Caco-2 (cell line): Measurements from ENCODE around the gene IDS. TPM values are rescaled to one million over a fixed set of nuclear protein-coding genes. Genes with fewer than 3 reads are reported as not detected.

Source experiments
- BruUV-seq: library from RNA; stranded (reverse); fragments of 400-500 nt; replicated peaks from 2 replicates; lab custom pipeline; 2021; lab: Mats Ljungman, UMichigan
- CTCF ChIA-PET: fragments of 300-600 bp; sonication (Branson Sonifier 250); formaldehyde crosslinking; loops from one replicate; lab custom pipeline; 2022; ENCODE audit warnings: antibody characterized with exemption; lab: Charles Lee
- POLR2A ChIA-PET: fragments of 300-600 bp; sonication (Branson Sonifier 250); formaldehyde crosslinking; loops from one replicate; lab custom pipeline; 2022; ENCODE audit warnings: antibody characterized with exemption; lab: Charles Lee
- DNase-seq, 2 experiments: peaks; one replicate each; pipeline versions ENCODE4 v3.0.0 to v3.0.0-alpha.2; 2020 to 2022
- H3K27me3 ChIP-seq: replicated peaks from 2 replicates; pipeline ENCODE4 v1.6.0; 2011; ENCODE audit warnings: low read length; ENCODE audit not compliant: control insufficient read depth, insufficient read depth
- H3K36me3 ChIP-seq: 2 replicates; pipeline ENCODE4 v1.5.1; 2011; ENCODE audit warnings: low read length; ENCODE audit not compliant: control insufficient read depth, insufficient read depth
- H3K4me1 ChIP-seq: fragments of 250-450 bp; sonication (Bioruptor Pico); 2 replicates; pipeline ENCODE4 v1.5.1; 2020; ENCODE audit warnings: mild to moderate bottlenecking
- H3K4me3 ChIP-seq: 2 replicates; pipeline ENCODE4 v1.5.1; 2011; ENCODE audit warnings: low read depth, mild to moderate bottlenecking, control low read depth, low read length
- H3K9me3 ChIP-seq: fragments of 250-450 bp; sonication (Bioruptor Pico); 2 replicates; pipeline ENCODE4 v1.5.1; 2020; ENCODE audit warnings: mild to moderate bottlenecking, moderate library complexity
- H3K27ac Mint-ChIP-seq: one replicate; pipeline ENCODE4 v1.8.0; 2022; ENCODE audit warnings: mixed read lengths; ENCODE audit not compliant: unreplicated experiment
- H3K27me3 Mint-ChIP-seq: one replicate; pipeline ENCODE4 v1.8.0; 2022; ENCODE audit warnings: mixed read lengths; ENCODE audit not compliant: insufficient read depth, unreplicated experiment
- H3K36me3 Mint-ChIP-seq: one replicate; pipeline ENCODE4 v1.8.0; 2022; ENCODE audit warnings: mild to moderate bottlenecking, mixed read lengths; ENCODE audit not compliant: insufficient read depth, unreplicated experiment
- H3K4me1 Mint-ChIP-seq: one replicate; pipeline ENCODE4 v1.8.0; 2022; ENCODE audit warnings: low read depth, mixed read lengths; ENCODE audit not compliant: unreplicated experiment
- H3K4me3 Mint-ChIP-seq: one replicate; pipeline ENCODE4 v1.8.0; 2022; ENCODE audit warnings: mild to moderate bottlenecking, moderate library complexity, mixed read lengths; ENCODE audit not compliant: unreplicated experiment
- H3K9me3 Mint-ChIP-seq: one replicate; pipeline ENCODE4 v1.8.0; 2022; ENCODE audit warnings: mixed read lengths; ENCODE audit not compliant: unreplicated experiment
- CTCF ChIP-seq, 2 experiments: fragments of 200-600 bp in 1 of 2; IDR thresholded peaks; 1 replicate in 1 of 2; 2 replicates in 1 of 2; pipeline versions ENCODE4 v1.5.1 to v1.8.0; 2011 to 2022; ENCODE audit warnings: antibody characterized with exemption in 1 of 2, control low read depth in 1 of 2, inconsistent platforms in 1 of 2, low read depth in 1 of 2, low read length in 1 of 2, mild to moderate bottlenecking in 1 of 2, moderate library complexity in 1 of 2; ENCODE audit not compliant: insufficient read depth in 1 of 2, severe bottlenecking in 1 of 2, unreplicated experiment in 1 of 2
- intact Hi-C: fragments of 100-400 bp; cut with micrococcal nuclease; formaldehyde crosslinking; loops from one replicate; pipeline ENCODE4 v1.10.0; 2022; ENCODE audit not compliant: unreplicated experiment
- total RNA-seq: library from RNA; stranded (reverse); gene quantifications from 2 replicates; pipeline ENCODE4 v1.2.3, GENCODE V29; 2022

Gene IDS
- total RNA-seq, 1 experiment from 2014 or later = 35.1 TPM

- no peaks in the 10 kb centered on the region for H3K27me3 Mint-ChIP-seq
- POLR2A ChIA-PET = no interaction called here
These were observed 11.0 kb upstream of the IDS start for GRCh38 chrX:149515954-149516602.

GRCh38 chrX:149513825-149514428 lies 8.8 kb upstream of the IDS start:
- no peak for TF ChIP-seq CTCF (IDR thresholded peaks at IDR 0.05; ENCODE audit: insufficient read depth in 1 of 2, low read depth in 1 of 2, low read length in 1 of 2, severe bottlenecking in 1 of 2, unreplicated experiment in 1 of 2)
- peaks cover 10% of the 10 kb centered on the region for H3K4me1 Mint-ChIP-seq
- no peaks in the 10 kb centered on the region for H3K9me3 Mint-ChIP-seq
- intact Hi-C loops = no loop called here
- no peak for DNase-seq
- ChIA-PET CTCF (no interaction called here), POLR2A (no interaction called here)
- Histone ChIP-seq H3K4me3 (no peak overlapping the region), H3K27me3 (no peaks in the 10 kb centered on the region), H3K4me1 (peaks cover 26% of the 10 kb centered on the region), H3K36me3 (no peaks in the 10 kb centered on the region), H3K9me3 (no peaks in the 10 kb centered on the region)
- no peak overlapping the region for H3K27ac Mint-ChIP-seq
- H3K27me3 Mint-ChIP-seq = no peaks in the 10 kb centered on the region
- H3K36me3 Mint-ChIP-seq = no peaks in the 10 kb centered on the region
- BruUV-seq = no TSS peak
- H3K4me3 Mint-ChIP-seq = no peak overlapping the region

More at GRCh38 chrX:149515954-149516602, 11.0 kb upstream of the IDS start:
- no peak for TF ChIP-seq CTCF (IDR thresholded peaks at IDR 0.05; ENCODE audit: insufficient read depth in 1 of 2, low read depth in 1 of 2, low read length in 1 of 2, severe bottlenecking in 1 of 2, unreplicated experiment in 1 of 2)
- H3K9me3 Mint-ChIP-seq = no peaks in the 10 kb centered on the region
- H3K4me1 ChIP-seq = peaks cover 16% of the 10 kb centered on the region
- no peaks in the 10 kb centered on the region for H3K27me3 ChIP-seq
- H3K27ac Mint-ChIP-seq = no peak overlapping the region
- intact Hi-C loops = no loop called here
- H3K4me3 ChIP-seq = no peak overlapping the region
- CTCF ChIA-PET = no interaction called here
- no peaks in the 10 kb centered on the region for H3K9me3 ChIP-seq
- H3K36me3 Mint-ChIP-seq = no peaks in the 10 kb centered on the region
- no peak overlapping the region for H3K4me3 Mint-ChIP-seq
- no peak for DNase-seq
- BruUV-seq = no TSS peak
- no peaks in the 10 kb centered on the region for H3K36me3 ChIP-seq
- no peaks in the 10 kb centered on the region for H3K4me1 Mint-ChIP-seq

- CTCF ChIA-PET = interaction anchor here (0.7 to 2.6 kb wide), 6 partner anchors 15 to 391 kb away, joined by 3 to 36 read pairs (median 4); partner anchors contain the start of gene EOLA1
- no peaks in the 10 kb centered on the region for H3K36me3 Mint-ChIP-seq
- H3K27me3 Mint-ChIP-seq = no peaks in the 10 kb centered on the region
- Histone ChIP-seq H3K27me3 (no peaks in the 10 kb centered on the region), H3K9me3 (no peaks in the 10 kb centered on the region), H3K36me3 (no peaks in the 10 kb centered on the region), H3K4me3 (no peak overlapping the region), H3K4me1 (peaks cover 26% of the 10 kb centered on the region)
- intact Hi-C loops = loop anchor here (1.0 kb wide), 2 partner anchors 11 to 360 kb away; no protein-coding TSS in a partner anchor
- peaks cover 10% of the 10 kb centered on the region for H3K4me1 Mint-ChIP-seq
- no peak overlapping the region for H3K4me3 Mint-ChIP-seq
- peak in 1 of 2 experiments; percentile 52 for TF ChIP-seq CTCF (IDR thresholded peaks at IDR 0.05; ENCODE audit: insufficient read depth in 1 of 2, low read depth in 1 of 2, low read length in 1 of 2, severe bottlenecking in 1 of 2, unreplicated experiment in 1 of 2)
- H3K27ac Mint-ChIP-seq = no peak overlapping the region
- H3K9me3 Mint-ChIP-seq = no peaks in the 10 kb centered on the region
- DNase-seq = peak; percentile 61 to 64
- BruUV-seq = no TSS peak
- POLR2A ChIA-PET = interaction anchor here (0.6 to 1.0 kb wide), 3 partner anchors 10 to 27 kb away, joined by 3 to 4 read pairs (median 3); no protein-coding TSS in a partner anchor
These were observed 7.2 kb upstream of the IDS start for GRCh38 chrX:149512225-149512885.
